Measurements from ENCODE around the gene CAGE1. TPM values are rescaled to one million over a fixed set of nuclear protein-coding genes. Genes with fewer than 3 reads are reported as not detected.

Gene CAGE1
- total and polyA plus RNA-seq, 10 of the 15 experiments (the other 5 are each of a cell fraction or from before 2014, with no cell fraction given): 0.03 to 0.42 (median 0.08) TPM; not detected in 3

DNA sequence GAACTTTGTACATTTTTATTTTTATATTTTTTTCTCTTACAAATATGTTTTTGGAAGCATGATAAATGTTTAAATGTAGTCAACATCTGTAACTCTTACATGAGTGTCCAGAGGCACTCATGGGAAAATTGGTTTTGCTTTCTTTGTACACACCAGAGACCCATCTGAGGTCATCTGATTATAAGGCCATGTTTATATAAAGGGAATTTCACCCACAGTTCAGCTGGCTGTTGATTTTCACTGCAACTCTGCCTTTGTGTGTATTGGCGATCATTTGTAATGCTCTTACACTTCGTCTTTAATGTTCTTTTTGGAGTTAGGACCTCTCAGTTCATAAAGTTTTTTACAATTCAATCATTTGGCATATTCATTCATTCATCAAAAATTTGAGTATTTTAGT is 28.1 kb upstream of the CAGE1 start:
- Histone ChIP-seq H3K36me3 (ENCODE audit: control insufficient read depth in 2 of 2, insufficient read depth in 2 of 2, low read length in 1 of 2) (peaks cover 13 to 19% of the 10 kb centered on the region in 2 experiments), H3K4me2 (ENCODE audit: control insufficient read depth, insufficient read depth) (no peak overlapping the region), H3K27ac (ENCODE audit: control insufficient read depth, insufficient read depth) (no peak overlapping the region), H4K20me1 (ENCODE audit: control insufficient read depth, insufficient read depth) (no peaks in the 10 kb centered on the region), H3K79me2 (ENCODE audit: control insufficient read depth, insufficient read depth, low read length) (no peaks in the 10 kb centered on the region), H2AFZ (ENCODE audit: control insufficient read depth, low read depth, low read length) (no peak overlapping the region), H3K4me1 (ENCODE audit: control insufficient read depth, insufficient read depth, low read length) (no peaks in the 10 kb centered on the region), H3K27me3 (replicated peaks in 1 of 2; ENCODE audit: control insufficient read depth in 2 of 2, insufficient read depth in 2 of 2, low read length in 1 of 2) (no peaks in the 10 kb centered on the region), H3K9ac (ENCODE audit: control insufficient read depth, insufficient read depth, low read length) (no peak overlapping the region), H3K4me3 (no peak overlapping the region), H3K9me3 (replicated peaks; ENCODE audit: control insufficient read depth, insufficient read depth, low read length) (no peaks in the 10 kb centered on the region)
- RAD21 ChIA-PET (ENCODE audit: unreplicated experiment): no interaction called here
- DNase-seq (ENCODE audit: low read depth, low spot score) (no peak), FAIRE-seq (no peak), ATAC-seq (no peak)
- no TSS peak for BruUV-seq (replicated peaks)
- WGBS (ENCODE audit: insufficient coverage, insufficient replicate concordance, low lambda C conversion rate, missing lambda C conversion rate): 97% methylated on average over 2 of the region's 2 CpGs
- SMC1A ChIA-PET (ENCODE audit: uncharacterized antibody, unreplicated experiment): no interaction called here
- in situ Hi-C loops (cut with MboI) (no loop called here), intact Hi-C loops (cut with micrococcal nuclease; ENCODE audit: unreplicated experiment) (no loop called here)
- POLR2A ChIA-PET: no interaction called here
- CTCF ChIA-PET: no interaction called here
- no peak for TF ChIP-seq MAX (IDR thresholded peaks at IDR 0.05; ENCODE audit: low read depth, low read length)
- no peak for TF ChIP-seq ZNF24 (IDR thresholded peaks at IDR 0.05)
- TF ChIP-seq CHD1 (IDR thresholded peaks at IDR 0.05; ENCODE audit: low read depth, low read length): no peak
- TF ChIP-seq BCLAF1 (IDR thresholded peaks at IDR 0.05): no peak
- TF ChIP-seq, protein P1, sequence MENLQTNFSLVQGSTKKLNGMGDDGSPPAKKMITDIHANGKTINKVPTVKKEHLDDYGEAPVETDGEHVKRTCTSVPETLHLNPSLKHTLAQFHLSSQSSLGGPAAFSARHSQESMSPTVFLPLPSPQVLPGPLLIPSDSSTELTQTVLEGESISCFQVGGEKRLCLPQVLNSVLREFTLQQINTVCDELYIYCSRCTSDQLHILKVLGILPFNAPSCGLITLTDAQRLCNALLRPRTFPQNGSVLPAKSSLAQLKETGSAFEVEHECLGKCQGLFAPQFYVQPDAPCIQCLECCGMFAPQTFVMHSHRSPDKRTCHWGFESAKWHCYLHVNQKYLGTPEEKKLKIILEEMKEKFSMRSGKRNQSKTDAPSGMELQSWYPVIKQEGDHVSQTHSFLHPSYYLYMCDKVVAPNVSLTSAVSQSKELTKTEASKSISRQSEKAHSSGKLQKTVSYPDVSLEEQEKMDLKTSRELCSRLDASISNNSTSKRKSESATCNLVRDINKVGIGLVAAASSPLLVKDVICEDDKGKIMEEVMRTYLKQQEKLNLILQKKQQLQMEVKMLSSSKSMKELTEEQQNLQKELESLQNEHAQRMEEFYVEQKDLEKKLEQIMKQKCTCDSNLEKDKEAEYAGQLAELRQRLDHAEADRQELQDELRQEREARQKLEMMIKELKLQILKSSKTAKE (IDR thresholded peaks at IDR 0.05; ENCODE audit: low read depth, poor library complexity, severe bottlenecking): no peak
- no peak for TF ChIP-seq ZNF217 (IDR thresholded peaks at IDR 0.05)
- TF ChIP-seq CTCF (IDR thresholded peaks at IDR 0.05 in 2 of 3, conservative IDR thresholded peaks at IDR 0.05 in 1 of 3; ENCODE audit: control insufficient read depth in 2 of 3, extremely low read depth in 1 of 3, insufficient read depth in 1 of 3, low read depth in 3 of 3, low read length in 3 of 3): no peak
- TF ChIP-seq ZBTB40 (IDR thresholded peaks at IDR 0.05; ENCODE audit: borderline replicate concordance): no peak
- TF ChIP-seq GABPA (IDR thresholded peaks at IDR 0.05; ENCODE audit: low read depth): no peak
- no peak for TF ChIP-seq E2F4 (IDR thresholded peaks at IDR 0.05; ENCODE audit: low read depth, low read length)
- TF ChIP-seq JUNB (IDR thresholded peaks at IDR 0.05): no peak

All from GM12878 (cell line).